ENCODE results near the gene VPS16.

The VPS16 gene

GRCh38 chr20:2835331-2835796 is 5.2 kb upstream of the VPS16 start:
- DNase-seq (ENCODE audit: low spot score) = no peak

GRCh38 chr20:2836035-2836434 is 4.5 kb upstream of the VPS16 start:
- DNase-seq (ENCODE audit: low spot score) = no peak

- DNase-seq (ENCODE audit: low spot score) = no peak
Measured at GRCh38 chr20:2837221-2837960, 3.2 kb upstream of the VPS16 start.

- no peak for DNase-seq (ENCODE audit: low spot score)
Measured at GRCh38 chr20:2838170-2838797, 2.3 kb upstream of the VPS16 start.

- no peak for DNase-seq (ENCODE audit: low spot score)
Measured at GRCh38 chr20:2838847-2839671, 1.5 kb upstream of the VPS16 start.

GRCh38 chr20:2839732-2840137 is 810 bp upstream of the VPS16 start:
- DNase-seq (ENCODE audit: low spot score) = no peak

- peak; percentile 86 for DNase-seq (ENCODE audit: low spot score)
Measured at GRCh38 chr20:2840967-2841531, 504 bp downstream of the VPS16 start.

GRCh38 chr20:2845607-2846006 is 5.1 kb downstream of the VPS16 start:
- no peak for DNase-seq (ENCODE audit: low spot score)

- DNase-seq (ENCODE audit: low spot score) = no peak
Measured at GRCh38 chr20:2846698-2847097, 6.2 kb downstream of the VPS16 start.

GRCh38 chr20:2847802-2848201 is 7.3 kb downstream of the VPS16 start:
- DNase-seq (ENCODE audit: low spot score) = no peak

GRCh38 chr20:2849529-2849928 is 9.0 kb downstream of the VPS16 start:
- DNase-seq (ENCODE audit: low spot score) = no peak

GRCh38 chr20:2851086-2851485 is 10.5 kb downstream of the VPS16 start:
- no peak for DNase-seq (ENCODE audit: low spot score)

GRCh38 chr20:2858591-2858990 is 18.0 kb downstream of the VPS16 start:
- DNase-seq (ENCODE audit: low spot score) = no peak

GRCh38 chr20:2859330-2860121 is 19.0 kb downstream of the VPS16 start:
- no peak for DNase-seq (ENCODE audit: low spot score)

- DNase-seq (ENCODE audit: low spot score) = no peak
Measured at GRCh38 chr20:2864626-2865025, 24.1 kb downstream of the VPS16 start.

- no peak for DNase-seq (ENCODE audit: low spot score)
Measured at GRCh38 chr20:2865101-2865500, 24.6 kb downstream of the VPS16 start.

GRCh38 chr20:2865630-2866029 is 25.1 kb downstream of the VPS16 start:
- DNase-seq (ENCODE audit: low spot score) = no peak

GRCh38 chr20:2866236-2866635 is 25.7 kb downstream of the VPS16 start:
- DNase-seq (ENCODE audit: low spot score) = no peak

- DNase-seq (ENCODE audit: low spot score) = no peak
Measured at GRCh38 chr20:2867081-2867864, 26.7 kb downstream of the VPS16 start.

GRCh38 chr20:2869381-2869780 is 28.8 kb downstream of the VPS16 start:
- no peak for DNase-seq (ENCODE audit: low spot score)

- no peak for DNase-seq (ENCODE audit: low spot score)
Measured at GRCh38 chr20:2871111-2871465, 30.5 kb downstream of the VPS16 start.

All from HuH-7.5 (cell line).